ENCODE measurements around the gene PIK3C3.

The PIK3C3 gene

GRCh38 chr18:42011053-42011452, 56.0 kb downstream of the PIK3C3 start:
- Histone ChIP-seq H3K4me1 (ENCODE audit: insufficient read depth, low read length, severe bottlenecking) (no peaks in the 10 kb centered on the region), H3K79me2 (ENCODE audit: insufficient read depth, low read length) (no peaks in the 10 kb centered on the region), H3K4me2 (ENCODE audit: low read length) (no peak overlapping the region), H2AFZ (ENCODE audit: low read length) (no peak overlapping the region), H4K20me1 (ENCODE audit: insufficient read depth, low read length) (no peaks in the 10 kb centered on the region), H3K36me3 (ENCODE audit: insufficient read depth, low read length) (peaks cover 42% of the 10 kb centered on the region), H3K9me3 (ENCODE audit: low read length) (no peaks in the 10 kb centered on the region), H3K9ac (ENCODE audit: low read length) (no peak overlapping the region), H3K9me2 (ENCODE audit: low read depth, low read length) (no peaks in the 10 kb centered on the region), H3K27ac (ENCODE audit: low read depth, low read length, poor library complexity, severe bottlenecking) (no peak overlapping the region), H3K27me3 (ENCODE audit: insufficient read depth, low read length) (no peaks in the 10 kb centered on the region), H3F3A (ENCODE audit: insufficient read depth, low read length) (no peaks in the 10 kb centered on the region), H3K4me3 (ENCODE audit: low read depth, low read length, poor library complexity, severe bottlenecking) (no peak overlapping the region)
- no peak for TF ChIP-seq EZH2 (IDR thresholded peaks at IDR 0.05; ENCODE audit: borderline replicate concordance, low read length)
- TF ChIP-seq CTCF (IDR thresholded peaks at IDR 0.05; ENCODE audit: low read length): no peak

- H3K9ac ChIP-seq (ENCODE audit: low read length): no peak overlapping the region
- H3F3A ChIP-seq (ENCODE audit: insufficient read depth, low read length): no peaks in the 10 kb centered on the region
- H3K4me1 ChIP-seq (ENCODE audit: insufficient read depth, low read length, severe bottlenecking): no peaks in the 10 kb centered on the region
- H4K20me1 ChIP-seq (ENCODE audit: insufficient read depth, low read length): no peaks in the 10 kb centered on the region
- peaks cover 36% of the 10 kb centered on the region for H3K36me3 ChIP-seq (ENCODE audit: insufficient read depth, low read length)
- H3K27me3 ChIP-seq (ENCODE audit: insufficient read depth, low read length): no peaks in the 10 kb centered on the region
- no peaks in the 10 kb centered on the region for H3K9me3 ChIP-seq (ENCODE audit: low read length)
- no peak overlapping the region for H3K4me3 ChIP-seq (ENCODE audit: low read depth, low read length, poor library complexity, severe bottlenecking)
- no peak for TF ChIP-seq EZH2 (IDR thresholded peaks at IDR 0.05; ENCODE audit: borderline replicate concordance, low read length)
- TF ChIP-seq CTCF (IDR thresholded peaks at IDR 0.05; ENCODE audit: low read length): no peak
- H2AFZ ChIP-seq (ENCODE audit: low read length): no peak overlapping the region
- no peak overlapping the region for H3K4me2 ChIP-seq (ENCODE audit: low read length)
- no peaks in the 10 kb centered on the region for H3K9me2 ChIP-seq (ENCODE audit: low read depth, low read length)
- no peaks in the 10 kb centered on the region for H3K79me2 ChIP-seq (ENCODE audit: insufficient read depth, low read length)
- no peak overlapping the region for H3K27ac ChIP-seq (ENCODE audit: low read depth, low read length, poor library complexity, severe bottlenecking)
These were observed 63.8 kb downstream of the PIK3C3 start for GRCh38 chr18:42018831-42019230.

- no peaks in the 10 kb centered on the region; the same call in 1 of the 2 replicates for H3K9me2 ChIP-seq (ENCODE audit: low read depth, low read length)
- H3K4me3 ChIP-seq (ENCODE audit: low read depth, low read length, poor library complexity, severe bottlenecking): no peak overlapping the region
- no peak overlapping the region for H3K27ac ChIP-seq (ENCODE audit: low read depth, low read length, poor library complexity, severe bottlenecking)
- peaks cover 13% of the 10 kb centered on the region for H3K36me3 ChIP-seq (ENCODE audit: insufficient read depth, low read length)
- H3K4me1 ChIP-seq (ENCODE audit: insufficient read depth, low read length, severe bottlenecking): no peaks in the 10 kb centered on the region
- H3K4me2 ChIP-seq (ENCODE audit: low read length): no peak overlapping the region
- no peaks in the 10 kb centered on the region for H3F3A ChIP-seq (ENCODE audit: insufficient read depth, low read length)
- H4K20me1 ChIP-seq (ENCODE audit: insufficient read depth, low read length): no peaks in the 10 kb centered on the region
- H2AFZ ChIP-seq (ENCODE audit: low read length): no peak overlapping the region
- TF ChIP-seq CTCF (IDR thresholded peaks at IDR 0.05; ENCODE audit: low read length): no peak
- no peak for TF ChIP-seq EZH2 (IDR thresholded peaks at IDR 0.05; ENCODE audit: borderline replicate concordance, low read length)
- no peaks in the 10 kb centered on the region for H3K9me3 ChIP-seq (ENCODE audit: low read length)
- no peaks in the 10 kb centered on the region for H3K27me3 ChIP-seq (ENCODE audit: insufficient read depth, low read length)
- H3K79me2 ChIP-seq (ENCODE audit: insufficient read depth, low read length): no peaks in the 10 kb centered on the region
- no peak overlapping the region for H3K9ac ChIP-seq (ENCODE audit: low read length)
These were observed 69.1 kb downstream of the PIK3C3 start for GRCh38 chr18:42024131-42024530.
